GM19240 (cell line): ENCODE measurements around the gene ZNF865.

ENCODE experiments used
- DNase-seq: peaks from one replicate; pipeline ENCODE4 v3.0.0; 2011; ENCODE audit warnings: low spot score; ENCODE audit not compliant: insufficient read length

ZNF865 gene

DNA sequence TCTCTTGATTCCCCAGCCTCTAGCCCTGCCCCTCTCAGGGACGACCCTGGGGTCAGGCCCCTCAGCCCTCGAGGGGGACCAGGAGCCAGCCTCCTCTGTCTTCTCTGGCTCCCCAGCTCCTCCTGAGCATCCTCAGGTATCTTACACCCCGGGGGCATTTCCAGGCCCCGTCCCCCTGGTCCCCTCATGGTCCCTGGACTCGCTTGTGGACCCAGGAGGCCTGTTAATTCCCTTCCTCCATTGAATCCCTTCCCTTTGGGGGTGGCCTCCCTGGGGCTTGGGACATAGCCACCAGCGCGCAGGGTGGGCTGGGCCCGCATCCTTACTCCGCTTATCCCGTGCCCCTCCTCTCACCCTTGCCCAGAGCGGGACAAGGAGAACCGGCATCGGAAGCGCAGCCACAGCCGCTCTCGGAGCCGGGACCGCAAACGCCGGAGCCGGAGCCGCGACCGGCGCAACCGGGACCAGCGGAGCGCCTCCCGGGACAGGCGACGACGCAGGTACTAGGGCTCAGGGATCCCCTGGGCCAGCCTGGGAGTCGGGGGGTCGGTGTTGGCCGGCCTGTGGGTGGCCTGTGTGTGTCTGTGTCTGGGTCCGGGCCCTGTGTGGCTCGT, 53.5 kb downstream of the ZNF865 start:
- DNase-seq, result no peak

DNA sequence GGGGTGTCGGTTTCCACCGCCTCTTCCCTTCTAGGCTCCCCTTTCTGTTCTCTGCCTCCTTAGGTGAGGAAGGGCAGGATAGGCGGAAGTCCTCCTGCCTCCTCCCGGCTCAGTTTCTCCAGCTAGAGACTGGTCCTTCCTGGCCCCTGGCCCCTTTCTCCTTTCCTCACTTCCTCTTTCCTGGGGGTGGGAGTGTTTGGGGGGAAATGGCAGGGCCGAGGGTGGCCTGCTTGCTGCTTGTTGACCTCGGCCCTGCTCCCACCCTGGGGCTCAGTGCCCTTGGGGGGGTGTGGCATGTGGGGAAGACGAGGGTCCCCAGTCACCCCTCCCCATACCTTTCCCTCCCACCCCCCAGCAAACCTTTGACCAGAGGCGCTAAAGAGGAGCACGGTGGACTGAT, 54.4 kb downstream of the ZNF865 start:
- no peak for DNase-seq

- no peak for DNase-seq
Measured at GRCh38 chr19:55660404-55660803, 55.0 kb downstream of the ZNF865 start.

DNA sequence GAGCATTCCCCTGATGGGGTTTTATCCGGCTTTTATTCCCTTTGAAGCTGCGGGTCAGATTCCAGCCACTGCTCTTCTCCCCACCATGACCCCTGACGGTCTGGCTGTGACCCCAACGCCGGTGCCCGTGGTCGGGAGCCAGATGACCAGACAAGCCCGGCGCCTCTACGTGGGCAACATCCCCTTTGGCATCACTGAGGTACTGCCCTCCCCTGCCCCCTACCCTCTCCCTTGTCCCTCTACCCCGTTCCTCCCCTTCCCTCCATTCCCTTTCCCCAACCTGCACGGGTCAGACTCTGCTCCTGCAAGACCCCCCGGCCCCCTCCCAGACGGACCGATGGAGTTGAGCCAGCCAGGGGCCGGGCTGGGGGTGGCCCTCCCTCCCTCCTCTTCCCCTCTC, 55.5 kb downstream of the ZNF865 start:
- no peak for DNase-seq

DNA sequence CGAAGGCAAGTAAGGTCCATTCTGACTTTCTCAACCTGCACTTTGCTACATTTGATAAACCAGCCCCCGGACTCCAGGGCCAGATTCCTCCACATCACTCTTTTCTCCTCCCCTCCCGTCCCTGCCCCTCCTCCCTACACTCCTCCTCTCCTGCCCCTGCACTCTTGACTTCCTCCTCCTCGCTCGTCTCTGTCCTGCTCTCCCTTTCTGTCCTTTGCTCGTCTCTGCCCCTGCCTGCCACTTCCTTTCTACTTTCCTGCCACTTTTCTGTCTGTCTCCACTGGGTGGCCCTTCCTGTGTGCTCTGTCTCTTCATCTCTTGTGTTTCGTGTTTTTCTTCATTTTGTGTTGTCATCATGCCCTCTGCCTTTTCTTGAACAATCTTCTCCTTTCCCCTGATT, 56.4 kb downstream of the ZNF865 start:
- no peak for DNase-seq

- no peak for DNase-seq
Measured at GRCh38 chr19:55663846-55664536, 58.5 kb downstream of the ZNF865 start.

DNA sequence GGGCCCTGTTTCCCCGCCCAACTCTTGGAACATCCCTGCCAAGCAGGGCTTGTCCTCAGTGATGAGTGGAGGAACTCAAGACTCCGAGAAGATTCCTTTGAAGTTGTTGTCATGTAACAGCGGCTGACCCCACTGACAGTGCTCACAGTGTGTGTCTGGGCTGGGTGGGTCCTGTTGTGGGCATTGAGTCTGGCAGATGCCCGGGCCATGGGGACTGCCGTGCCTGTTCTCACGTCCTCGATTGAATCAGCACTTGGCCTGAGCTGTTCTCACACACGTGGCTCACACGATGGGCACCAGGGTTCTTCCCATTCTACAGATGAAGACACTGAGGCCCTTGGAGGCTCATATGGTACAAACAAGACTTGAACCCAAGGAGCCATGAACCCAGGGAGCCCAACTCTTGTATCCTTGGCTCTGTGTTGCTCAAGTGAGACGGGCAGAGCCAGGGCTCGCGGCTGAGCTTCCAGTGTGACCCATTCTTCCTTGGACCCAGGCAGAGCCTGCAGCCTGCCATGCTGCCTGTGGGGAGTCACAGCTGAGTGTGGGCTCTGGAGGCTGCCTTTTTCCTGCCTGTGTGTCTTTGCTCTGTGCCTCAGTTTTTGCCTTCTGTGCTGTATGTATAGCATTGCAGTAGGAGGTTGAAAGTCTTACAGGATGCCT, 61.0 kb downstream of the ZNF865 start:
- DNase-seq, result no peak
